Upper lobe of left lung (tissue), 4 donors: Measurements from ENCODE around the gene TRIM44.

Source experiments
- CTCF ChIP-seq, 6 experiments: fragments of 450-650 bp in 4 of 6; fragments of 200-600 bp in 2 of 6; sonication (generic) in 2 of 6; IDR thresholded peaks; one replicate each; pipeline ENCODE4 v1.5.1; 2016 to 2019; ENCODE audit warnings: antibody characterized with exemption in 6 of 6
- EP300 ChIP-seq, 4 donors: sonication (generic); formaldehyde crosslinking; IDR thresholded peaks; one replicate each; pipeline ENCODE4 v1.5.1; 2017; ENCODE audit warnings: antibody characterized with exemption in 4 of 4, control low read depth in 2 of 4
- POLR2A ChIP-seq, 4 donors: fragments of 450-650 bp; IDR thresholded peaks; one replicate each; pipeline ENCODE4 v1.5.1; 2016 to 2017; ENCODE audit warnings: antibody characterized with exemption in 4 of 4, mild to moderate bottlenecking in 2 of 4
- POLR2AphosphoS5 ChIP-seq, 2 donors: sonication (generic); formaldehyde crosslinking; IDR thresholded peaks; one replicate each; pipeline ENCODE4 v1.5.1; 2017; ENCODE audit warnings: antibody characterized with exemption in 2 of 2

GRCh38 chr11:35804451-35805040, 142.0 kb downstream of the TRIM44 start:
- no peak for TF ChIP-seq CTCF (IDR thresholded peaks at IDR 0.05)
- TF ChIP-seq EP300 (IDR thresholded peaks at IDR 0.05), result no peak
- TF ChIP-seq POLR2A (IDR thresholded peaks at IDR 0.05), result no peak
- TF ChIP-seq POLR2AphosphoS5 (IDR thresholded peaks at IDR 0.05), result no peak
